Spleen (tissue), 11 donors: ENCODE measurements around the gene GJD3. TPM values are rescaled to one million over a fixed set of nuclear protein-coding genes. Genes with fewer than 3 reads are reported as not detected.

Experiments
- DNase-seq: peaks from one replicate; pipeline ENCODE4 v3.0.0-alpha.2; 2020
- H3K27ac ChIP-seq, 8 donors: fragments of 200-600 bp; sonication (generic) in 7 of 8; 1 replicate in 4 of 8; 2 replicates in 4 of 8; pipeline versions ENCODE4 v1.5.0 to v1.8.0; 2016 to 2021; ENCODE audit warnings: inconsistent platforms in 4 of 8, mild to moderate bottlenecking in 4 of 8, moderate library complexity in 1 of 8
- H3K27me3 ChIP-seq, 7 donors: fragments of 200-600 bp; sonication (generic) in 6 of 7; replicated peaks in 1 of 7; 1 replicate in 4 of 7; 2 replicates in 3 of 7; pipeline versions ENCODE4 v1.5.0 to v1.8.0; 2016 to 2021; ENCODE audit warnings: inconsistent platforms in 3 of 7, mild to moderate bottlenecking in 1 of 7
- H3K36me3 ChIP-seq, 6 donors: fragments of 200-600 bp; sonication (generic) in 5 of 6; 1 replicate in 4 of 6; 2 replicates in 2 of 6; pipeline versions ENCODE4 v1.5.0 to v1.8.0; 2016 to 2021; ENCODE audit warnings: inconsistent platforms in 2 of 6
- H3K4me1 ChIP-seq, 6 donors: fragments of 200-600 bp; sonication (generic) in 5 of 6; 1 replicate in 3 of 6; 2 replicates in 3 of 6; pipeline versions ENCODE4 v1.5.0 to v1.8.0; 2016 to 2021; ENCODE audit warnings: inconsistent platforms in 3 of 6
- H3K4me3 ChIP-seq, 8 donors: fragments of 200-600 bp; sonication (generic) in 7 of 8; 1 replicate in 4 of 8; 2 replicates in 4 of 8; pipeline versions ENCODE4 v1.5.0 to v1.8.0; 2016 to 2021; ENCODE audit warnings: inconsistent platforms in 4 of 8, mild to moderate bottlenecking in 4 of 8, moderate library complexity in 2 of 8
- H3K9me3 ChIP-seq, 8 donors: fragments of 200-600 bp; sonication (generic) in 7 of 8; 1 replicate in 4 of 8; 2 replicates in 4 of 8; pipeline versions ENCODE4 v1.5.0 to v1.8.0; 2016 to 2021; ENCODE audit warnings: inconsistent platforms in 4 of 8
- POLR2A ChIP-seq, 3 donors: fragments of 450-650 bp; IDR thresholded peaks; one replicate each; pipeline ENCODE4 v1.5.1; 2017; ENCODE audit warnings: antibody characterized with exemption in 3 of 3, mild to moderate bottlenecking in 1 of 3
- POLR2AphosphoS5 ChIP-seq, 3 donors: sonication (generic); formaldehyde crosslinking; IDR thresholded peaks; one replicate each; pipeline ENCODE4 v1.5.1; 2017; ENCODE audit warnings: antibody characterized with exemption in 3 of 3
- WGBS, 5 donors: extraction: QIAGEN DNeasy Blood & Tissue Kit in 3 of 5; methylation state at CpG; one replicate each; pipeline versions ENCODE4 v1.1.5 to v1.1.7; 2013 to 2018; 5-methylcytosine and 5-hydroxymethylcytosine counted together
- intact Hi-C: fragments of 100-400 bp; cut with DNase I; formaldehyde crosslinking; loops from one replicate; pipeline ENCODE4 v1.15.0; 2023; ENCODE audit warnings: low total_unique reads
- polyA plus RNA-seq, 3 donors: library from polyadenylated mRNA; stranded (reverse); fragments of 200-250 nt; gene quantifications; one replicate each; pipeline ENCODE4 v1.2.1, GENCODE V29; 2013
- total RNA-seq, 7 donors: library from RNA; depleted of rRNA in 3 of 7; stranded (reverse); fragments of >200 nt in 3 of 7; fragmentation: NEBNext Ultra II Directional in 4 of 7; extraction: Animal tissue kit (Norgen Biotek cat#: 25700) in 4 of 7; gene quantifications; one replicate each; pipeline versions ENCODE4 v1.1.0 to v1.2.1, GENCODE V29; 2016 to 2021
- TF ChIP-seq, protein P1 (sequence below), 11 experiments: fragments of 200-600 bp in 7 of 11; fragments of 450-650 bp in 4 of 11; sonication (generic) in 4 of 11; IDR thresholded peaks in 8 of 11; conservative IDR thresholded peaks in 3 of 11; 1 replicate in 7 of 11; 2 replicates in 4 of 11; pipeline versions ENCODE4 v1.4.0 to v1.8.0; 2016 to 2021; ENCODE audit warnings: antibody characterized with exemption in 11 of 11, inconsistent platforms in 4 of 11, mild to moderate bottlenecking in 1 of 11
- donor health status: healthy with polysubstance abuse.
- donor health status: DM: no; HTN: no; CAD: no; lungs with moderate emphysema.
- donor health status: DM: no; HTN: no; CAD: no.
- donor health status: Bipolar disorder and iron deficiency.
- donor health status: healthy.
- donor health status: DM: no; HTN: no; CAD: no.
- donor health status: DM: yes; HTN: yes; CAD: no.

GJD3 gene
- total and polyA plus RNA-seq, 10 donors: 0.20 to 15.0 (median 8.6) TPM

GRCh38 chr17:40338058-40338457 lies 26.5 kb downstream of the GJD3 start:
- H3K36me3 ChIP-seq: peaks cover 0 to 42% (median 0%) of the 10 kb centered on the region in 6 donors
- WGBS, 5 donors: 54 to 70% (median 56%) methylated on average over 5 of the region's 5 CpGs
- DNase-seq: no peak
- H3K4me3 ChIP-seq: peak overlapping the region in 1 of 8 donors; percentile 29
- intact Hi-C loops: no loop called here
- no peaks in the 10 kb centered on the region for H3K27me3 ChIP-seq
- TF ChIP-seq, protein P1, sequence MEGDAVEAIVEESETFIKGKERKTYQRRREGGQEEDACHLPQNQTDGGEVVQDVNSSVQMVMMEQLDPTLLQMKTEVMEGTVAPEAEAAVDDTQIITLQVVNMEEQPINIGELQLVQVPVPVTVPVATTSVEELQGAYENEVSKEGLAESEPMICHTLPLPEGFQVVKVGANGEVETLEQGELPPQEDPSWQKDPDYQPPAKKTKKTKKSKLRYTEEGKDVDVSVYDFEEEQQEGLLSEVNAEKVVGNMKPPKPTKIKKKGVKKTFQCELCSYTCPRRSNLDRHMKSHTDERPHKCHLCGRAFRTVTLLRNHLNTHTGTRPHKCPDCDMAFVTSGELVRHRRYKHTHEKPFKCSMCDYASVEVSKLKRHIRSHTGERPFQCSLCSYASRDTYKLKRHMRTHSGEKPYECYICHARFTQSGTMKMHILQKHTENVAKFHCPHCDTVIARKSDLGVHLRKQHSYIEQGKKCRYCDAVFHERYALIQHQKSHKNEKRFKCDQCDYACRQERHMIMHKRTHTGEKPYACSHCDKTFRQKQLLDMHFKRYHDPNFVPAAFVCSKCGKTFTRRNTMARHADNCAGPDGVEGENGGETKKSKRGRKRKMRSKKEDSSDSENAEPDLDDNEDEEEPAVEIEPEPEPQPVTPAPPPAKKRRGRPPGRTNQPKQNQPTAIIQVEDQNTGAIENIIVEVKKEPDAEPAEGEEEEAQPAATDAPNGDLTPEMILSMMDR (IDR thresholded peaks at IDR 0.05 in 8 of 11, conservative IDR thresholded peaks at IDR 0.05 in 3 of 11): no peak
- TF ChIP-seq POLR2AphosphoS5 (IDR thresholded peaks at IDR 0.05) (peak in 1 of 3 donors; percentile 54), POLR2A (IDR thresholded peaks at IDR 0.05) (no peak)
- no peaks in the 10 kb centered on the region for H3K9me3 ChIP-seq
- H3K4me1 ChIP-seq: peaks cover 59 to 100% (median 91%) of the 10 kb centered on the region in 6 donors
- peak overlapping the region in 7 of 8 donors; percentile 36 to 97 (median 95) for H3K27ac ChIP-seq

GRCh38 chr17:40337351-40337750 lies 27.2 kb downstream of the GJD3 start:
- Histone ChIP-seq H3K4me3 (peak overlapping the region in 1 of 8 donors; percentile 29), H3K27ac (peak overlapping the region in 7 of 8 donors; percentile 15 to 97 (median 95))
- 67 to 78% (median 68%) methylated on average over 8 of the region's 8 CpGs for WGBS, 5 donors

DNA sequence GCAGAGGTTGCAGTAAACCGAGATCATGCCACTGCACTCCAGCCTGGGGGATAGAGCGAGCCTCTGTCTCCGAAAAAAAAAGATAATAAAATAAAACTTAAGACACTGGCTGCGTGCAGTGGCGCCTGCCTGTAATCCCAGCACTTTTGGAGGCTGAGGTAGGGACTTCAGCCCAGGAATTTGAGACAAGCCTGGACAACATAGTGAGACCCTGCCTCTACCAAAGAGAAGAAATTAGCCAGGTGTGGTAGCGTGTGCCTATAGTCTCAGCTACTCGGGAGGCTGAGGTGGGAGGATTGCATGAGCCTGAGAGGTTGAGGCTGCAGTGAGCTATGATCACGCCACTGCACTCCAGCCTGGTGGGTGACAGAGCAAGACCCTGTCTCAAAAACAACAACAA lies 28.9 kb downstream of the GJD3 start:
- Histone ChIP-seq H3K36me3 (peaks cover 0 to 66% (median 15%) of the 10 kb centered on the region in 6 donors), H3K27ac (peak overlapping the region in 5 of 8 donors; percentile 56 to 97 (median 95)), H3K9me3 (no peaks in the 10 kb centered on the region), H3K27me3 (no peaks in the 10 kb centered on the region), H3K4me1 (peaks cover 76 to 100% (median 100%) of the 10 kb centered on the region in 6 donors), H3K4me3 (no peak overlapping the region)
- TF ChIP-seq, protein P1 (IDR thresholded peaks at IDR 0.05 in 8 of 11, conservative IDR thresholded peaks at IDR 0.05 in 3 of 11): no peak
- no peak for TF ChIP-seq POLR2A (IDR thresholded peaks at IDR 0.05)
- no peak for TF ChIP-seq POLR2AphosphoS5 (IDR thresholded peaks at IDR 0.05)
- WGBS, 5 donors: 86 to 97% (median 93%) methylated on average over 8 of the region's 8 CpGs
- intact Hi-C loops: no loop called here
- no peak for DNase-seq

More at GRCh38 chr17:40337351-40337750, 27.2 kb downstream of the GJD3 start:
- H3K9me3 ChIP-seq: no peaks in the 10 kb centered on the region
- peaks cover 0 to 49% (median 0%) of the 10 kb centered on the region in 6 donors for H3K36me3 ChIP-seq
- no peak for DNase-seq
- H3K27me3 ChIP-seq: no peaks in the 10 kb centered on the region
- no peak for TF ChIP-seq POLR2AphosphoS5 (IDR thresholded peaks at IDR 0.05)
- no peak for TF ChIP-seq POLR2A (IDR thresholded peaks at IDR 0.05)
- TF ChIP-seq, protein P1 (IDR thresholded peaks at IDR 0.05 in 8 of 11, conservative IDR thresholded peaks at IDR 0.05 in 3 of 11): no peak
- peaks cover 65 to 100% (median 91%) of the 10 kb centered on the region in 6 donors for H3K4me1 ChIP-seq
- intact Hi-C loops: no loop called here

DNA sequence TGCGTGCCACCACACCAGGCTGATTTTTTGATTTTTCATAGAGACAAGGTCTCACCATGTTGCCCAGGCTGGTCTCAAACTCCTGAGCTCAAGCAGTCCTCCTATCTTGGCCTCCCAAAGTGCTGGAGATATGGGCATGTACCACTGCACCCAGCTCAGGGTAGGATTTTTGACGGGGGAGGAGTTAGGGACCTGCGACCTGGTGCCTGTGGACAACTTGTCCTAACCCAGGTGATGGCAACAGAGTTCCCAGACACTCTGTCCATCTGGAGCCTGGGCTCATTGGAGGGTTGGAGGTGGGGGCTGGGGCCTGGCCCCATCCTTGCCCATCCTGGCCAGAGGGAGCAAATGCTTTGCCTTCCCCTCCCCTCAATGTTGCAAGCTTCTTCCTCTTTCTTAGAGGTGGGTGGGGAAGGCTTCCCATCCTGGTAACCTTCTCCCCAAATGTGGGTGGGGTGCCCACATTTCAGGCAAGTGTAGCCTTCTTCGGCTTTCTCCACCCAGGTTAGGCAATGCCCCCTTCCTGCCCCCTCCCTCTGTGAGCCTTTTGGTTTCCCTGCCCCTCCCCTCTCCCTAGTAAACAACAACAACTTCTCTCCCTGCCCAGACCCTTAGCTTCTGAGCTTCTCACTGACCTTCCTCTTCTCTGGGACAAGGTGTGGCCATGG lies 30.6 kb downstream of the GJD3 start:
- peaks cover 0 to 51% (median 15%) of the 10 kb centered on the region in 6 donors for H3K36me3 ChIP-seq
- H3K4me1 ChIP-seq: peaks cover 77 to 100% (median 100%) of the 10 kb centered on the region in 6 donors
- peak overlapping the region; percentile 6 to 97 (median 85) for H3K27ac ChIP-seq
- no peaks in the 10 kb centered on the region for H3K9me3 ChIP-seq
- intact Hi-C loops: no loop called here
- H3K4me3 ChIP-seq: peak overlapping the region in 2 of 8 donors; percentile 6 to 47
- no peak for DNase-seq
- TF ChIP-seq, protein P1 (IDR thresholded peaks at IDR 0.05 in 8 of 11, conservative IDR thresholded peaks at IDR 0.05 in 3 of 11): no peak
- no peak for TF ChIP-seq POLR2A (IDR thresholded peaks at IDR 0.05)
- peak; percentile 36 to 80 (median 40) for TF ChIP-seq POLR2AphosphoS5 (IDR thresholded peaks at IDR 0.05)
- no peaks in the 10 kb centered on the region for H3K27me3 ChIP-seq
- WGBS, 5 donors: 53 to 66% (median 64%) methylated on average over 2 to 4 of the region's 4 CpGs
